GM12878 (cell line): ENCODE results near the gene MYH7. TPM values are rescaled to one million over a fixed set of nuclear protein-coding genes. Genes with fewer than 3 reads are reported as not detected.

Experiments
- ATF7 ChIP-seq: fragments of 450-650 bp; IDR thresholded peaks from 2 replicates; pipeline ENCODE4 v1.6.1; 2016; ENCODE audit warnings: low read depth, mild to moderate bottlenecking
- BACH1 ChIP-seq: fragments of 450-650 bp; IDR thresholded peaks from 2 replicates; pipeline ENCODE4 v1.6.1; 2017; ENCODE audit warnings: mild to moderate bottlenecking, borderline replicate concordance
- DPF2 ChIP-seq: fragments of 450-650 bp; IDR thresholded peaks from 2 replicates; pipeline ENCODE4 v1.6.1; 2017; ENCODE audit warnings: mild to moderate bottlenecking
- EED ChIP-seq: sonication (generic); IDR thresholded peaks from 2 replicates; pipeline ENCODE4 v1.6.1; 2016; ENCODE audit warnings: antibody characterized with exemption, low read depth
- FOXK2 ChIP-seq: fragments of 450-650 bp; IDR thresholded peaks from 2 replicates; pipeline ENCODE4 v1.6.1; 2017; ENCODE audit warnings: mild to moderate bottlenecking, moderate library complexity
- IKZF1 ChIP-seq: fragments of 450-650 bp; conservative IDR thresholded peaks from 2 replicates; pipeline ENCODE4 v1.6.1; 2017; ENCODE audit warnings: antibody characterized with exemption, mild to moderate bottlenecking
- LARP7 ChIP-seq: fragments of 450-650 bp; IDR thresholded peaks from 2 replicates; pipeline ENCODE4 v1.6.1; 2017; ENCODE audit warnings: mild to moderate bottlenecking
- RB1 ChIP-seq: fragments of 450-650 bp; formaldehyde crosslinking; IDR thresholded peaks from 2 replicates; pipeline ENCODE4 v1.6.1; 2017; ENCODE audit warnings: mild to moderate bottlenecking, borderline replicate concordance
- RCOR1 ChIP-seq: conservative IDR thresholded peaks from 2 replicates; pipeline ENCODE4 v1.6.1; 2012; ENCODE audit warnings: low read depth, low read length, improper control_type of control experiment
- SMC3 ChIP-seq: IDR thresholded peaks from 2 replicates; pipeline ENCODE4 v1.6.1; 2011; ENCODE audit warnings: low read length, improper control_type of control experiment, borderline replicate concordance
- SPI1 ChIP-seq: IDR thresholded peaks from 2 replicates; pipeline ENCODE4 v1.6.1; 2011; ENCODE audit warnings: low read depth, mild to moderate bottlenecking, low read length, moderate library complexity, borderline replicate concordance; ENCODE audit not compliant: insufficient read depth
- TBL1XR1 ChIP-seq: IDR thresholded peaks from 2 replicates; pipeline ENCODE4 v1.6.1; 2012; ENCODE audit warnings: low read depth, low read length, improper control_type of control experiment
- polyA plus RNA-seq, 11 experiments: library from polyadenylated mRNA; depleted of rRNA in 4 of 11; unstranded in 6 of 11; stranded (reverse) in 5 of 11; fragments of >200 nt; fragmentation: Nextera tagmentation in 4 of 11; fragmentation: Illumina TruSeq in 1 of 11; extraction: Ambion mirVana in 4 of 11; extraction: Trizol in 1 of 11; gene quantifications; 1 replicate in 1 of 11; 2 replicates in 10 of 11; pipeline versions ENCODE4 v1.2.1 to v1.2.3, GENCODE V29; 2011 to 2016; ENCODE audit warnings: inconsistent platforms in 2 of 11, missing spikeins in 2 of 11, low read depth in 1 of 11
- total RNA-seq, 4 experiments: library from RNA; depleted of rRNA in 3 of 4; stranded (reverse); fragments of >200 nt in 3 of 4; fragmentation: Illumina TruSeq in 1 of 4; extraction: Trizol in 1 of 4; gene quantifications; 2 replicates each; pipeline versions ENCODE4 v1.2.1 to v1.2.3, GENCODE V29; 2013 to 2021
- TF ChIP-seq, protein P1 (sequence below): IDR thresholded peaks from 2 replicates; pipeline ENCODE4 v1.6.1; 2011; ENCODE audit warnings: low read depth, mild to moderate bottlenecking, low read length, moderate library complexity, borderline replicate concordance; ENCODE audit errors: extremely low read depth
- TF ChIP-seq, protein P2 (sequence below): fragments of 150-350 bp; IDR thresholded peaks from 2 replicates; pipeline ENCODE4 v1.6.1; 2016; ENCODE audit warnings: low read depth, low read length
- TF ChIP-seq, protein P3 (sequence below): fragments of 450-650 bp; IDR thresholded peaks from 2 replicates; pipeline ENCODE4 v1.6.1; 2017; ENCODE audit warnings: antibody characterized with exemption, mild to moderate bottlenecking, moderate library complexity
- TF ChIP-seq, protein P4 (sequence below): fragments of 450-650 bp; formaldehyde crosslinking; IDR thresholded peaks from 2 replicates; pipeline ENCODE4 v1.4.0; 2020; ENCODE audit warnings: mild to moderate bottlenecking, moderate library complexity
- TF ChIP-seq, protein P5 (sequence below): fragments of 450-650 bp; IDR thresholded peaks from 2 replicates; pipeline ENCODE4 v1.6.1; 2017; ENCODE audit warnings: mild to moderate bottlenecking, low read depth, inconsistent platforms; ENCODE audit not compliant: poor library complexity, severe bottlenecking

Gene MYH7
- total and polyA plus RNA-seq, 10 of the 15 experiments (the other 5 are each of a cell fraction or from before 2014, with no cell fraction given) = 0.04 to 0.10 (median 0.05) TPM; not detected in 4

DNA sequence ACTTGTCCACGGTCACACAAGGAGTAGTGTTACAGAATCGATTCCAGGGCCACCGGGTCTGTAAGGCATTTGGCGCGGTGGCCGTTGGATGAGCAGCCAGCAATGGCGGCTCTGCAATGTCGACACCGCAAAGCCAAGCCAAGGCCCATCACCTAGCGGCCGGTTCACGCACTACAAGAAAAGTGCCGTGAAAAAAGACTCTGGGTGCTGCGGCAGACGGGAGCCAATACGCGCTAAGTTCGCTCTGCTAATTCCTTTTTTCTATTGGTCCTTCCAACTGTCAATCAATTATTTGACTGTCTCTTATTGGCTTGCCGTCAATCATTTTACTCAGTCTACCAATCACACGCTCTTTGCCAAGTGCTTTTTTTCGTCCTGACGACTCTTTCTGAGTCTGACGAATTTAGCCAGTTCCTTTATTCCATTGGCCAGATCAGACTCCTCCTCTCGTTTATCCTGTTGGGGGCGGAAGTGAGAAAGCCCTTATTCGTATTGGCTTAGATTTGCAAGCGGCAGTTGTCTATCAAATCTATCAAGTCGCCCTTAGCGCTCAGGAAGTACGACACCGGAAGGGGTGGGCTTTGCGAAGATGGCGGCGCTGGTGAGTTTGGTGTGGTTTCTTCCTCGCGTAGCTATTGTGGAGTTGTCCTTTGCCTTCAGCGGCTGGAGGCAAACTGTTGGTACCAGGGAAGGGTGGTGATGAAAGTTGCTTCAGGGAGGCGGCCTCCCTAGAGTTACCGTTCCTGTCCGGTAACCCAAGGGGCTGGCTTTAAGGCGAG, 33.9 kb upstream of the MYH7 start, which contains the start of gene NGDN (continued):
- TF ChIP-seq, protein P1, sequence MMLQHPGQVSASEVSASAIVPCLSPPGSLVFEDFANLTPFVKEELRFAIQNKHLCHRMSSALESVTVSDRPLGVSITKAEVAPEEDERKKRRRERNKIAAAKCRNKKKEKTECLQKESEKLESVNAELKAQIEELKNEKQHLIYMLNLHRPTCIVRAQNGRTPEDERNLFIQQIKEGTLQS = peak; percentile 55; the same call in 1 of the 2 replicates
- TF ChIP-seq, protein P2, sequence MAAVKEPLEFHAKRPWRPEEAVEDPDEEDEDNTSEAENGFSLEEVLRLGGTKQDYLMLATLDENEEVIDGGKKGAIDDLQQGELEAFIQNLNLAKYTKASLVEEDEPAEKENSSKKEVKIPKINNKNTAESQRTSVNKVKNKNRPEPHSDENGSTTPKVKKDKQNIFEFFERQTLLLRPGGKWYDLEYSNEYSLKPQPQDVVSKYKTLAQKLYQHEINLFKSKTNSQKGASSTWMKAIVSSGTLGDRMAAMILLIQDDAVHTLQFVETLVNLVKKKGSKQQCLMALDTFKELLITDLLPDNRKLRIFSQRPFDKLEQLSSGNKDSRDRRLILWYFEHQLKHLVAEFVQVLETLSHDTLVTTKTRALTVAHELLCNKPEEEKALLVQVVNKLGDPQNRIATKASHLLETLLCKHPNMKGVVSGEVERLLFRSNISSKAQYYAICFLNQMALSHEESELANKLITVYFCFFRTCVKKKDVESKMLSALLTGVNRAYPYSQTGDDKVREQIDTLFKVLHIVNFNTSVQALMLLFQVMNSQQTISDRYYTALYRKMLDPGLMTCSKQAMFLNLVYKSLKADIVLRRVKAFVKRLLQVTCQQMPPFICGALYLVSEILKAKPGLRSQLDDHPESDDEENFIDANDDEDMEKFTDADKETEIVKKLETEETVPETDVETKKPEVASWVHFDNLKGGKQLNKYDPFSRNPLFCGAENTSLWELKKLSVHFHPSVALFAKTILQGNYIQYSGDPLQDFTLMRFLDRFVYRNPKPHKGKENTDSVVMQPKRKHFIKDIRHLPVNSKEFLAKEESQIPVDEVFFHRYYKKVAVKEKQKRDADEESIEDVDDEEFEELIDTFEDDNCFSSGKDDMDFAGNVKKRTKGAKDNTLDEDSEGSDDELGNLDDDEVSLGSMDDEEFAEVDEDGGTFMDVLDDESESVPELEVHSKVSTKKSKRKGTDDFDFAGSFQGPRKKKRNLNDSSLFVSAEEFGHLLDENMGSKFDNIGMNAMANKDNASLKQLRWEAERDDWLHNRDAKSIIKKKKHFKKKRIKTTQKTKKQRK = peak; percentile 89
- TF ChIP-seq RB1 (peak; percentile 82; the same call in 1 of the 2 replicates), SMC3 (peak; percentile 17; the same call in 1 of the 2 replicates), FOXK2 (peak; percentile 26), SPI1 (peak; percentile 80), TBL1XR1 (no peak), IKZF1 (peak; percentile 64), DPF2 (peak; percentile 96), EED (no peak), RCOR1 (no peak), ATF7 (peak; percentile 66), BACH1 (no peak), LARP7 (no peak; the same call in none of the 2 replicates)
- TF ChIP-seq, protein P3, sequence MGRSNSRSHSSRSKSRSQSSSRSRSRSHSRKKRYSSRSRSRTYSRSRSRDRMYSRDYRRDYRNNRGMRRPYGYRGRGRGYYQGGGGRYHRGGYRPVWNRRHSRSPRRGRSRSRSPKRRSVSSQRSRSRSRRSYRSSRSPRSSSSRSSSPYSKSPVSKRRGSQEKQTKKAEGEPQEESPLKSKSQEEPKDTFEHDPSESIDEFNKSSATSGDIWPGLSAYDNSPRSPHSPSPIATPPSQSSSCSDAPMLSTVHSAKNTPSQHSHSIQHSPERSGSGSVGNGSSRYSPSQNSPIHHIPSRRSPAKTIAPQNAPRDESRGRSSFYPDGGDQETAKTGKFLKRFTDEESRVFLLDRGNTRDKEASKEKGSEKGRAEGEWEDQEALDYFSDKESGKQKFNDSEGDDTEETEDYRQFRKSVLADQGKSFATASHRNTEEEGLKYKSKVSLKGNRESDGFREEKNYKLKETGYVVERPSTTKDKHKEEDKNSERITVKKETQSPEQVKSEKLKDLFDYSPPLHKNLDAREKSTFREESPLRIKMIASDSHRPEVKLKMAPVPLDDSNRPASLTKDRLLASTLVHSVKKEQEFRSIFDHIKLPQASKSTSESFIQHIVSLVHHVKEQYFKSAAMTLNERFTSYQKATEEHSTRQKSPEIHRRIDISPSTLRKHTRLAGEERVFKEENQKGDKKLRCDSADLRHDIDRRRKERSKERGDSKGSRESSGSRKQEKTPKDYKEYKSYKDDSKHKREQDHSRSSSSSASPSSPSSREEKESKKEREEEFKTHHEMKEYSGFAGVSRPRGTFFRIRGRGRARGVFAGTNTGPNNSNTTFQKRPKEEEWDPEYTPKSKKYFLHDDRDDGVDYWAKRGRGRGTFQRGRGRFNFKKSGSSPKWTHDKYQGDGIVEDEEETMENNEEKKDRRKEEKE = no peak
- TF ChIP-seq, protein P4, sequence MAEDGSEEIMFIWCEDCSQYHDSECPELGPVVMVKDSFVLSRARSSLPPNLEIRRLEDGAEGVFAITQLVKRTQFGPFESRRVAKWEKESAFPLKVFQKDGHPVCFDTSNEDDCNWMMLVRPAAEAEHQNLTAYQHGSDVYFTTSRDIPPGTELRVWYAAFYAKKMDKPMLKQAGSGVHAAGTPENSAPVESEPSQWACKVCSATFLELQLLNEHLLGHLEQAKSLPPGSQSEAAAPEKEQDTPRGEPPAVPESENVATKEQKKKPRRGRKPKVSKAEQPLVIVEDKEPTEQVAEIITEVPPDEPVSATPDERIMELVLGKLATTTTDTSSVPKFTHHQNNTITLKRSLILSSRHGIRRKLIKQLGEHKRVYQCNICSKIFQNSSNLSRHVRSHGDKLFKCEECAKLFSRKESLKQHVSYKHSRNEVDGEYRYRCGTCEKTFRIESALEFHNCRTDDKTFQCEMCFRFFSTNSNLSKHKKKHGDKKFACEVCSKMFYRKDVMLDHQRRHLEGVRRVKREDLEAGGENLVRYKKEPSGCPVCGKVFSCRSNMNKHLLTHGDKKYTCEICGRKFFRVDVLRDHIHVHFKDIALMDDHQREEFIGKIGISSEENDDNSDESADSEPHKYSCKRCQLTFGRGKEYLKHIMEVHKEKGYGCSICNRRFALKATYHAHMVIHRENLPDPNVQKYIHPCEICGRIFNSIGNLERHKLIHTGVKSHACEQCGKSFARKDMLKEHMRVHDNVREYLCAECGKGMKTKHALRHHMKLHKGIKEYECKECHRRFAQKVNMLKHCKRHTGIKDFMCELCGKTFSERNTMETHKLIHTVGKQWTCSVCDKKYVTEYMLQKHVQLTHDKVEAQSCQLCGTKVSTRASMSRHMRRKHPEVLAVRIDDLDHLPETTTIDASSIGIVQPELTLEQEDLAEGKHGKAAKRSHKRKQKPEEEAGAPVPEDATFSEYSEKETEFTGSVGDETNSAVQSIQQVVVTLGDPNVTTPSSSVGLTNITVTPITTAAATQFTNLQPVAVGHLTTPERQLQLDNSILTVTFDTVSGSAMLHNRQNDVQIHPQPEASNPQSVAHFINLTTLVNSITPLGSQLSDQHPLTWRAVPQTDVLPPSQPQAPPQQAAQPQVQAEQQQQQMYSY = no peak
- TF ChIP-seq, protein P5, sequence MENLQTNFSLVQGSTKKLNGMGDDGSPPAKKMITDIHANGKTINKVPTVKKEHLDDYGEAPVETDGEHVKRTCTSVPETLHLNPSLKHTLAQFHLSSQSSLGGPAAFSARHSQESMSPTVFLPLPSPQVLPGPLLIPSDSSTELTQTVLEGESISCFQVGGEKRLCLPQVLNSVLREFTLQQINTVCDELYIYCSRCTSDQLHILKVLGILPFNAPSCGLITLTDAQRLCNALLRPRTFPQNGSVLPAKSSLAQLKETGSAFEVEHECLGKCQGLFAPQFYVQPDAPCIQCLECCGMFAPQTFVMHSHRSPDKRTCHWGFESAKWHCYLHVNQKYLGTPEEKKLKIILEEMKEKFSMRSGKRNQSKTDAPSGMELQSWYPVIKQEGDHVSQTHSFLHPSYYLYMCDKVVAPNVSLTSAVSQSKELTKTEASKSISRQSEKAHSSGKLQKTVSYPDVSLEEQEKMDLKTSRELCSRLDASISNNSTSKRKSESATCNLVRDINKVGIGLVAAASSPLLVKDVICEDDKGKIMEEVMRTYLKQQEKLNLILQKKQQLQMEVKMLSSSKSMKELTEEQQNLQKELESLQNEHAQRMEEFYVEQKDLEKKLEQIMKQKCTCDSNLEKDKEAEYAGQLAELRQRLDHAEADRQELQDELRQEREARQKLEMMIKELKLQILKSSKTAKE = peak; percentile 85
